Measurements from ENCODE around the gene SAP25. TPM values are rescaled to one million over a fixed set of nuclear protein-coding genes. Genes with fewer than 3 reads are reported as not detected.

SAP25 gene
- total RNA-seq, 1 experiment from 2014 or later = 4.4 TPM

GRCh38 chr7:100546926-100547800 is 26.5 kb downstream of the SAP25 start:
- Histone ChIP-seq H3K9me3 (ENCODE audit: control insufficient read depth in 1 of 2, insufficient read depth in 1 of 2, low read depth in 1 of 2, low read length in 2 of 2) (no peaks in the 10 kb centered on the region), H3K4me3 (replicated peaks in 1 of 2; ENCODE audit: low read depth in 1 of 2, low read length in 2 of 2) (no peak overlapping the region), H3K9ac (ENCODE audit: low read length) (peak overlapping the region; percentile 61; the same call in 1 of the 2 replicates), H3K4me2 (ENCODE audit: low read length) (peak overlapping the region; percentile 79), H3K27ac (ENCODE audit: low read depth, low read length) (peak overlapping the region; percentile 95), H3K36me3 (ENCODE audit: control insufficient read depth in 1 of 2, insufficient read depth in 2 of 2, low read length in 2 of 2) (peaks cover 0 to 2% of the 10 kb centered on the region in 2 experiments; a peak in 1 of 4 replicates), H2AFZ (ENCODE audit: low read depth, low read length, poor library complexity, severe bottlenecking) (no peak overlapping the region), H3K9me2 (ENCODE audit: insufficient read depth) (no peaks in the 10 kb centered on the region), H4K20me1 (ENCODE audit: insufficient read depth) (no peaks in the 10 kb centered on the region), H3K4me1 (ENCODE audit: control insufficient read depth in 1 of 2, insufficient read depth in 2 of 2, low read length in 2 of 2) (peaks cover 50 to 56% of the 10 kb centered on the region in 2 experiments), H3K27me3 (ENCODE audit: insufficient read depth, low read length) (no peaks in the 10 kb centered on the region), H3K79me2 (ENCODE audit: insufficient read depth, low read length) (peaks cover 14% of the 10 kb centered on the region; the same call in 1 of the 2 replicates)
- intact Hi-C loops (cut with micrococcal nuclease) = no loop called here
- BruUV-seq (replicated peaks) = no TSS peak
- POLR2A ChIA-PET = interaction anchor here (0.6 to 0.7 kb wide), 2 partner anchors 39 to 45 kb away, joined by 3 read pairs; partner anchors contain the start of genes FBXO24 and LRCH4
- no peak for ATAC-seq
- no peak for TF ChIP-seq POLR2A (IDR thresholded peaks at IDR 0.05; ENCODE audit: borderline replicate concordance, extremely low read depth, insufficient read depth, insufficient read length)
- TF ChIP-seq CTCF (IDR thresholded peaks at IDR 0.05 in 2 of 3, conservative IDR thresholded peaks at IDR 0.05 in 1 of 3; ENCODE audit: borderline replicate concordance in 1 of 3, insufficient read depth in 1 of 3, low read depth in 2 of 3, low read length in 2 of 3) = no peak
- no peak for TF ChIP-seq EZH2phosphoT487 (IDR thresholded peaks at IDR 0.05; ENCODE audit: borderline replicate concordance)
- TF ChIP-seq ZBTB33 (IDR thresholded peaks at IDR 0.05; ENCODE audit: extremely low read depth, insufficient replicate concordance, low read length) = no peak
- no peak for TF ChIP-seq POLR2AphosphoS5 (IDR thresholded peaks at IDR 0.05; ENCODE audit: low read depth, low read length)
- no peak for TF ChIP-seq JUND (IDR thresholded peaks at IDR 0.05)
- TF ChIP-seq FOSL1 (IDR thresholded peaks at IDR 0.05; ENCODE audit: low read depth) = no peak
- TF ChIP-seq, protein P1, sequence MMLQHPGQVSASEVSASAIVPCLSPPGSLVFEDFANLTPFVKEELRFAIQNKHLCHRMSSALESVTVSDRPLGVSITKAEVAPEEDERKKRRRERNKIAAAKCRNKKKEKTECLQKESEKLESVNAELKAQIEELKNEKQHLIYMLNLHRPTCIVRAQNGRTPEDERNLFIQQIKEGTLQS (IDR thresholded peaks at IDR 0.05) = no peak
- RAD21 ChIA-PET (ENCODE audit: low non-redundant PET in 1 of 2, low total read pairs in 2 of 2, uncharacterized antibody in 2 of 2, unreplicated experiment in 2 of 2) = no interaction called here
- CTCF ChIA-PET = interaction anchor here (0.9 kb wide), 1 partner anchor 13 kb away, joined by 3 read pairs; no protein-coding TSS in a partner anchor
- DNase-seq (ENCODE audit: low read depth, low spot score) = no peak

All from HCT116 (cell line).